Measurements from ENCODE around the gene CHCHD3. TPM values are rescaled to one million over a fixed set of nuclear protein-coding genes. Genes with fewer than 3 reads are reported as not detected.

Gene CHCHD3
- total RNA-seq, 2 experiments from 2014 or later, result 83.5 to 83.8 TPM

DNA sequence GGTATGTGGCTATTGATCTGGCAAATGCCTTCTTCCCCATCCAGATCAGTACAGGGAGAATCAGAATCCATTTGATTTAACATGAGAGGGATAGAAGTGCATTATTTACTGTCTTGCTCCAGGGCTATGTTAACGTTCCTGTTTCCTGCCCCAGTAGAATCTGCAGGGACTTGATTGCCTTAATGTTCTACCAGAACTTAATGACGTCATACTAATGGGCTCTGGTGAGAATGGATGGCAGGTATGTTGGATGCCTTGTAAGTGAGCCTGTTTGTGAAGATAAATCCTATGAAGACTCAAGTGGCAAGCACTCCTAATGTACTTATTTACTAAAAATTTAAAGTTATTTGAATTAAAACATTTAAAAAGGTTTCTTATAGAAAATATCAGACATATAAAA, 44.5 kb upstream of the CHCHD3 start:
- Histone ChIP-seq H3K4me3 (ENCODE audit: low read depth, low read length, poor library complexity, severe bottlenecking) (no peak overlapping the region), H3K9me3 (ENCODE audit: low read length) (no peaks in the 10 kb centered on the region), H2AFZ (ENCODE audit: low read length) (no peak overlapping the region), H4K20me1 (ENCODE audit: insufficient read depth, low read length) (no peaks in the 10 kb centered on the region), H3K27ac (ENCODE audit: low read depth, low read length, poor library complexity, severe bottlenecking) (no peak overlapping the region), H3K4me2 (ENCODE audit: low read length) (no peak overlapping the region), H3K79me2 (ENCODE audit: insufficient read depth, low read depth, low read length) (no peaks in the 10 kb centered on the region), H3K36me3 (ENCODE audit: insufficient read depth, low read length) (no peaks in the 10 kb centered on the region), H3K4me1 (ENCODE audit: insufficient read depth, low read length, poor library complexity, severe bottlenecking) (no peaks in the 10 kb centered on the region), H3K9me2 (ENCODE audit: insufficient read depth, low read length) (no peaks in the 10 kb centered on the region)
- CTCF ChIA-PET (ENCODE audit: unreplicated experiment), result no interaction called here
- DNase-seq (ENCODE audit: low spot score), result no peak
- intact Hi-C loops (cut with micrococcal nuclease; ENCODE audit: unreplicated experiment), result no loop called here
- TF ChIP-seq, protein P1, sequence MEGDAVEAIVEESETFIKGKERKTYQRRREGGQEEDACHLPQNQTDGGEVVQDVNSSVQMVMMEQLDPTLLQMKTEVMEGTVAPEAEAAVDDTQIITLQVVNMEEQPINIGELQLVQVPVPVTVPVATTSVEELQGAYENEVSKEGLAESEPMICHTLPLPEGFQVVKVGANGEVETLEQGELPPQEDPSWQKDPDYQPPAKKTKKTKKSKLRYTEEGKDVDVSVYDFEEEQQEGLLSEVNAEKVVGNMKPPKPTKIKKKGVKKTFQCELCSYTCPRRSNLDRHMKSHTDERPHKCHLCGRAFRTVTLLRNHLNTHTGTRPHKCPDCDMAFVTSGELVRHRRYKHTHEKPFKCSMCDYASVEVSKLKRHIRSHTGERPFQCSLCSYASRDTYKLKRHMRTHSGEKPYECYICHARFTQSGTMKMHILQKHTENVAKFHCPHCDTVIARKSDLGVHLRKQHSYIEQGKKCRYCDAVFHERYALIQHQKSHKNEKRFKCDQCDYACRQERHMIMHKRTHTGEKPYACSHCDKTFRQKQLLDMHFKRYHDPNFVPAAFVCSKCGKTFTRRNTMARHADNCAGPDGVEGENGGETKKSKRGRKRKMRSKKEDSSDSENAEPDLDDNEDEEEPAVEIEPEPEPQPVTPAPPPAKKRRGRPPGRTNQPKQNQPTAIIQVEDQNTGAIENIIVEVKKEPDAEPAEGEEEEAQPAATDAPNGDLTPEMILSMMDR (conservative IDR thresholded peaks at IDR 0.05; ENCODE audit: low read length), result no peak
- no peak for TF ChIP-seq EZH2phosphoT487 (IDR thresholded peaks at IDR 0.05; ENCODE audit: borderline replicate concordance, low read depth, low read length)
- BruUV-seq (replicated peaks), result no TSS peak
- POLR2A ChIA-PET, result interaction anchor here (0.6 to 0.7 kb wide), 2 partner anchors 277 to 589 kb away, joined by 3 read pairs; no protein-coding TSS in a partner anchor

DNA sequence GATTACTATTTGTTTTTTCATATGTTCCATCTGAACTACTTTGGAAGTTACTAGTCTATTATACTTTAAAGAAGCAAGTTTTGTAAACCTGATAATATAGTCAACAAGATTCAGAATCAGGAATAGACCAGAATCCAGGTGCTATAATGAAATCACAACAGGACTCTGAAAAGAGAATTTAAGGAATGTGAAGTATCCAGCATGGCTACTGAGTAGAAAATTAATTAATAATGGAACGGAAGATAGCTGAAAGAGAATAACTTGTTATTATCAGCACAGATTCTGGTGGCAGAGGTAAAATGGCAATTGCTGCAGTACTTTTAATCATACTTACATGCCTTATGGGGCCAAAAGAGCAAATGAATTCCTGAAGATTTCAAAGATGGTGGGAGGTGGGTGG, 43.1 kb upstream of the CHCHD3 start:
- POLR2A ChIA-PET, result interaction anchor here (0.6 kb wide), 1 partner anchor 196 kb away, joined by 3 read pairs; no protein-coding TSS in a partner anchor

GRCh38 chr7:133121175-133121844, 39.4 kb upstream of the CHCHD3 start:
- ChIA-PET POLR2A (no interaction called here), CTCF (ENCODE audit: unreplicated experiment) (no interaction called here)
- intact Hi-C loops (cut with micrococcal nuclease; ENCODE audit: unreplicated experiment), result no loop called here

More for the DNA sequence above, 43.1 kb upstream of the CHCHD3 start:
- no peak overlapping the region for H3K4me3 ChIP-seq (ENCODE audit: low read depth, low read length, poor library complexity, severe bottlenecking)
- H2AFZ ChIP-seq (ENCODE audit: low read length), result no peak overlapping the region
- H3K4me1 ChIP-seq (ENCODE audit: insufficient read depth, low read length, poor library complexity, severe bottlenecking), result no peaks in the 10 kb centered on the region
- H4K20me1 ChIP-seq (ENCODE audit: insufficient read depth, low read length), result no peaks in the 10 kb centered on the region
- CTCF ChIA-PET (ENCODE audit: unreplicated experiment), result no interaction called here
- no peak overlapping the region for H3K4me2 ChIP-seq (ENCODE audit: low read length)
- no peak for DNase-seq (ENCODE audit: low spot score)
- H3K9me2 ChIP-seq (ENCODE audit: insufficient read depth, low read length), result no peaks in the 10 kb centered on the region
- BruUV-seq (replicated peaks), result no TSS peak
- no peaks in the 10 kb centered on the region for H3K36me3 ChIP-seq (ENCODE audit: insufficient read depth, low read length)
- intact Hi-C loops (cut with micrococcal nuclease; ENCODE audit: unreplicated experiment), result no loop called here
- no peaks in the 10 kb centered on the region for H3K9me3 ChIP-seq (ENCODE audit: low read length)
- H3K27ac ChIP-seq (ENCODE audit: low read depth, low read length, poor library complexity, severe bottlenecking), result no peak overlapping the region
- H3K79me2 ChIP-seq (ENCODE audit: insufficient read depth, low read depth, low read length), result no peaks in the 10 kb centered on the region
- no peak for TF ChIP-seq EZH2phosphoT487 (IDR thresholded peaks at IDR 0.05; ENCODE audit: borderline replicate concordance, low read depth, low read length)
- TF ChIP-seq, protein P1 (conservative IDR thresholded peaks at IDR 0.05; ENCODE audit: low read length), result no peak

More at GRCh38 chr7:133121175-133121844, 39.4 kb upstream of the CHCHD3 start:
- no peak for TF ChIP-seq EZH2phosphoT487 (IDR thresholded peaks at IDR 0.05; ENCODE audit: borderline replicate concordance, low read depth, low read length)
- TF ChIP-seq, protein P1 (conservative IDR thresholded peaks at IDR 0.05; ENCODE audit: low read length), result no peak
- H3K4me2 ChIP-seq (ENCODE audit: low read length), result no peak overlapping the region
- DNase-seq (ENCODE audit: low spot score), result no peak
- no peaks in the 10 kb centered on the region for H3K36me3 ChIP-seq (ENCODE audit: insufficient read depth, low read length)
- H3K79me2 ChIP-seq (ENCODE audit: insufficient read depth, low read depth, low read length), result no peaks in the 10 kb centered on the region
- no peak overlapping the region for H3K27ac ChIP-seq (ENCODE audit: low read depth, low read length, poor library complexity, severe bottlenecking)
- no peak overlapping the region for H2AFZ ChIP-seq (ENCODE audit: low read length)
- no peaks in the 10 kb centered on the region for H3K9me3 ChIP-seq (ENCODE audit: low read length)
- H3K4me1 ChIP-seq (ENCODE audit: insufficient read depth, low read length, poor library complexity, severe bottlenecking), result no peaks in the 10 kb centered on the region
- no TSS peak for BruUV-seq (replicated peaks)
- H3K4me3 ChIP-seq (ENCODE audit: low read depth, low read length, poor library complexity, severe bottlenecking), result no peak overlapping the region
- H3K9me2 ChIP-seq (ENCODE audit: insufficient read depth, low read length), result no peaks in the 10 kb centered on the region
- no peaks in the 10 kb centered on the region for H4K20me1 ChIP-seq (ENCODE audit: insufficient read depth, low read length)
